Activated CD4-positive, alpha-beta T cell treated with anti-CD3 and anti-CD28 coated beads, Interleukin-2, amount 50 U/mL, for 16 hours (primary cell): ENCODE data around the gene FERMT1.
A peak's percentile ranks its signal among the peaks of the same experiment; 100 is the strongest.
"Not testable (repeated sequence)": the region's sequence is repeated elsewhere in the genome, so short reads cannot be mapped to it uniquely, and the experiment has no call there.

Experiments
- DNase-seq: peaks from one replicate; pipeline ENCODE4 v3.0.0-alpha.2; 2020

The FERMT1 gene

GRCh38 chr20:6115221-6115895 is 7.5 kb downstream of the FERMT1 start:
- no peak for DNase-seq

DNA sequence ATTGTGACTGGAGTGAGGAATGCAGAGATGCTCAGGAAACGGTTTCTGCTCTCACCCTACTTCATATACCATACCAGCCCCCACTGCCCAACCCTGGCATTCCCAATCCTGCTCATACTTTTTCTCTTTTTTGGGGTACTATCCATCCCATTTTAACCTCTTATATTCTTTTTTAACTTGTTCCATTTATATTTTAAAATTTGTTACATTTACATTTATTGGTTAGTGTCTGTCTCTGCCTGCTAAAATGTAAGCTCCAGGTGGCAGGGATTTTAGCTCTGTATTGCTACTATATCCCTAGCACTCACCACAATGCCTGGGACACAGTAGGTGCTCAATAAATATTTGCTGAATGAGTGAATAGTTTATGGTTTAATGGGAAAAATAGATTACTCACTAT is 8.1 kb downstream of the FERMT1 start:
- DNase-seq = no peak

DNA sequence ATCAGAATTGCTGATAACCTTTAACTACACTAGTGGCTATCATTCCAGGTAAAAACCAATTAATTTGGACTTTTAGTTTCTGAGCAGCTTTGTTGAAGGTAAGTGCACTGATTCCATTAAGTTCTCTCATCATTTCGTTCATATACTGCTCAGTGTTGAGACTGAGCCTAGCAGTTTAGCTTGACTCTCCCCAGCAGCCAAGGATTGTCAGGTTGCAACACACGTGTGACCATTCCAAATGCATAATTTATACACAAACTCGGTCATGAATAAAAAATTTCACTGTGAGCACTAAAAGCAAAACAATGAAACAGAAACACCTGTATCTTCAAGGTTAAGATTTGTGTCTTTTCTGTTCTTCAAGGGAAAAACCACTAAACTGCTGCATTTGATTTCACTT is 8.9 kb downstream of the FERMT1 start:
- DNase-seq = no peak

DNA sequence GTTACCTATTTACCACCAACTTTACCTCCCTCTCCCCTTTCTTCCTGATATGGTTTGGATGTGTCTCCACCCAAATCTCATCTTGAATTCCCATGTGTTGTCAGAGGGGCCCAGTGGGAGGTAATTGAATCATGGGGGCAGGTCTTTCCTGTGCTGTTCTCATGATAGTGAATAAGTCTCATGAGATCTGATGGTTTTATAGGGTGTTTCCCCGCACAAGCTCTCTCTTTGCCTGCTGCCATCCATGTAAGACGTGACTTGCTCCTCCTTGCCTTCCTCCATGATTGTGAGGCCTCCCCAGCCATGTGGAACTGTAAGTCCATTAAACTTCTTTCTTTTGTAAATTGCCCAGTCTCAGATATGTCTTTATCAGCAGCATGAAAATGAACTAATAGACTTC is 9.9 kb downstream of the FERMT1 start:
- not testable (repeated sequence) for DNase-seq

DNA sequence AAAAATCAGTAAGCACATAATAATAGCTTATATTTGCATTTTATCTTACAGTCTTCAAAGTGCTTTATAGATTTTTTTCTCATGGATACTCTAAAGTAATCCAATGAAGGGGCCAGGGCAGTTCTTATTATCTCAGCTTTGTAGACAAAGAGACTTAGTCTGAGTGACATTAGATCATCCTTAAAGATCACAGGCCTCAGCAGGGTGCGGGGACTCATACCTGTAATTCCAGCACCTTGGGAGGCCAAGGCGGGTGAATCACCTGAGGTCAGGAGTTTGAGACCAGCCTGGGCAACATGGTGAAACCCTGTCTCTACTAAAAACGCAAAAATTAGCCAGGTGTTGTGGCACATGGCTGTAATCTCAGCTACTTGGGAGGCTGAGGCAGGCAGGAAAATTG is 14.5 kb downstream of the FERMT1 start:
- DNase-seq = no peak

DNA sequence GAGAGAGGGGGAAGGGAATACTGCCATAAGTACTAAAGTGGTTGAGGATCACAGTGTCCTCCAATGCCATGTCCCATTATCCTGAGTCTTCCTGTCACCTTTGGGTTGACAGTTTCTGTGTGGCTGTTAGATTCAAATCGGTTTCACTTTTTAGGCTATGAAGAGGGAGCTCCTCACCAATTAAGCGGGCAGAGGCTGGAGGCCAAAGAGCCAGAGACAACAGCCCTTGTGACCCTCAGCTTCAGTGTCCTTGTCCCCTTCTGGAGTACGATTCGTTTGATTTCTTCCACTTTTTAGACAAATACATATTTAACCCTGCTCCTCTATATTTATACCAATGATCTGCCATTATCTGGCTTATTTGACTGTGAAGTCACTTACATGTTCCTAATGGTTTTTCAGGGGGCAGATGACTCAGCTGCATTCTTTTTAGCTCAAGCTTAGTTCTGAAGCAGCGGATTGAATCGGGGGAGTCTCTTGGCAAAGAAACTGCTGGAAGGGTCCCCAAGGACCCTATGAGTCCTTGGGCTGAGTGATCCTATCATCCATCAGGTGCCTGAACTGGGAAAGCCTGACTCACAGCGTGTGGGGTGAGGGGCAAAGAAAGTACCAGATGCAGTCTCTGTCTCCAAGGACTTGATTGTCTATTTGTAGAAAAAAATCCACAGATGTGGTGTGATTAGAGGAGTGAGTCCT is 18.2 kb downstream of the FERMT1 start:
- no peak for DNase-seq

GRCh38 chr20:6103301-6103700 is 19.5 kb downstream of the FERMT1 start:
- DNase-seq = no peak

- DNase-seq = no peak
Measured at GRCh38 chr20:6101346-6101745, 21.5 kb downstream of the FERMT1 start.

GRCh38 chr20:6100246-6100645 is 22.6 kb downstream of the FERMT1 start:
- no peak for DNase-seq

GRCh38 chr20:6099819-6100218 is 23.0 kb downstream of the FERMT1 start:
- no peak for DNase-seq

GRCh38 chr20:6095409-6095808 is 27.4 kb downstream of the FERMT1 start:
- no peak for DNase-seq

DNA sequence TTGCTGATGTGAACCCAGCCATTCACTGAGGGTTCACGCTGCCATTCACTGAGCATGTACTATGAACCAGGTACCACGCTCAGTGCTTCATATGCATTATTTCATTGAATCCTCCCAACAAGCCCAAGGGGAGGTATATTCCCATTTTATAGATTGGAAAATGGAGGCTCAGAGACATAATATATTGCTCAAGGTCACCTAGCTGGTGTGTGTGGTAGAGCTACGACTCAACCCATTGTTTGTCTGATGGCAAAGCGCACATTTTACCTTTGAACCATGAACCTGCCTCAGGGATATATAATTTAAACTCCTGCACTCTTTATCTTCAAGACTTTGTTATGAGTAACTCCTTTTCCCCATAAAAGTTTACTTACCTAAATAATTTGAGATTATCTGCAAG is 28.3 kb downstream of the FERMT1 start:
- no peak for DNase-seq

DNA sequence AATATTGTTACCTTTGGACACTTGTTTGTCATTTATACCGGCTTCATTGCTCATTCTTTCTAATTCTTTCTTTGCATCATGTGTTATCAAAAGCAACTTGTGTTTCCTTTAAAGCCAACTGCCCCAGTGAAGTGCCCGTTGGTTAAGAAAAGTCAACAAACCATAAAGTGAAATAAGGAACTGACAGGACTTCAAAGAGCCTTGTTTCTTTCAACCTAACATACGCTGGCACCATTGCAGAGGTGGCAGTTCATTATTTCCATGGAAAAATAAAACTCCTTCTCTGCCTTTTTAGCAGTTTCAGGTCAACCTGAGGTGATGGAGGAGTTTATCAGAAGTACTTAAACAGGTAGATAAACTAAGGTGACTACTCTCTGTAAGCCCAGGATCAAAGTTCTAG is 28.8 kb downstream of the FERMT1 start:
- DNase-seq = no peak

DNA sequence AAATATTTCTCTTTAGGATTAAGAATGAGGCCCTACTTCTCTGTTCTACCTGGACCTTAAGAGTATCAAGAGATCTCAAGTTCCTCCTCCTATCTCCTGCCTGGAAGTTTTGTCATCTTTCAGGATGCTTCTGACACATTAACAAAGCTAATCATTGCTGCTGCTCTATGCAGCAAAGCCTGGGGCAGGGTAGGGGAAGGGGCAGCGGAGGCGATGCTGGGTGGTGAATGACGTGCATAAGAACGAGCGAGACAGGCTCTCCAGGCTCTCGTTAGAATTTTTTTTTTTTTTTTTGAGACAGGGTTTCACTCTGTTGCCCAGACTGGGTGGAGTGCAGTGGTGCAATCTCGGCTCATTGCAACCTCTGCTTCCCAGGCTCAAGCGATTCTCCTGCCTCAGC is 31.2 kb downstream of the FERMT1 start:
- DNase-seq = no peak

- no peak for DNase-seq
Measured at GRCh38 chr20:6086868-6087267, 36.0 kb downstream of the FERMT1 start.

DNA sequence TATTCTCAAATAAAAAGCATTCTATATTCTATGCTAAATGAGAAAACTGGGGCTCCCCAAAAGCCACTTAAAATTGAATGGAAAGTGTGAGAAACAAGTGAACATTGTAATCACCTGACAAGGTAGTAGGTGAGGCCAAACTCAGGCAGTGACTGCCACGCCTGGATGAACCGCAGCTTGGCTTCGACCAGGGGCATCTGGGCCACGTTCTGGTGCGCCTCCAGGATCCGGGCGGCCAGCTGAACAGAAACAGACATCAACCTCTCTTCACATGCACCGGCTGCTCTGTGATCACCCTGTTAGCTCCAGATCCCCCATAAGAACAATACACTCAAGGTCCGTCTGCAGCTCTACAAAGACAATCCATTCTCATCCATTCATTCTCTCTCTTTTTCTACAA is 38.9 kb downstream of the FERMT1 start:
- DNase-seq = no peak

DNA sequence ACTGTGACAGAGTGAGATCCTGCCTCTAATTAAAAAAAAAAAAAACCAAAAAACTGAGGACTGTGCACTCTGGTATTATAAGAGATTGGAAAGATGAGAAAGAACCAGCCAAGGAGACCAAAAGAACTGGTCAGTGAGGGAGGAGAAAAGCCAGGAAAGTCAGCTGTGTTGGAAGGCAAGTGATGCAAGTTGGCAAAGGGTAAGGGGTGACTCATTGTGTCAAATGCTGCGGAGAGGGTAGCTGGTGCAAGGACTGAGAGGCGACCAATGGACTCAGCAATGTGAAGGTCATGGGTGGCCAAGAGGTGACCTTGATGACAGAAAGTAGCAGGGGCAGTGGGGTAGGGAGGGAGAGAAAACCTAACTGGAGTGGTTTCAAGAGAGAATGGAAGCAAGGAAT is 41.6 kb downstream of the FERMT1 start:
- no peak for DNase-seq

GRCh38 chr20:6079016-6079415 is 43.8 kb downstream of the FERMT1 start:
- DNase-seq = no peak

GRCh38 chr20:6075428-6076219 is 47.2 kb downstream of the FERMT1 start:
- no peak for DNase-seq

DNA sequence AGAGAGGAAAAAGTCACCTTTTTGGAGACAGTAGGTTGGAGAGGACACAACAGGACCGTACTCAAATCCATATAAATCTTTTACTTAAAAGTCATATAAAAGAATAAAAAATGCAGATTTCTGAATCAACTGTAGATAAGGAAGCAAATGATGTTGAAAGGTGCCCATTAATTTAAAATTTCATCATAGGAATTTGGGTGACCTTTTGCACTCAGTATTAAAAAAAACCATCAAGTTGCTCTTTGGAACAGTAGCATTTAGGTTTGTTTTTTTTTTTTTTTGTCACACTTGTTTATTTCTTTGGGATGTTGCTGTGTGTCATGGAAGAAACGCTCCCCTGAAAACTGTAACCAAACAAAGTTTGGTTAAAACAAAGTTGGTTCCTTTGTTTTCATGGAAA is 48.0 kb downstream of the FERMT1 start:
- DNase-seq = no peak

GRCh38 chr20:6074145-6074561 is 48.7 kb downstream of the FERMT1 start:
- DNase-seq = peak; percentile 2

DNA sequence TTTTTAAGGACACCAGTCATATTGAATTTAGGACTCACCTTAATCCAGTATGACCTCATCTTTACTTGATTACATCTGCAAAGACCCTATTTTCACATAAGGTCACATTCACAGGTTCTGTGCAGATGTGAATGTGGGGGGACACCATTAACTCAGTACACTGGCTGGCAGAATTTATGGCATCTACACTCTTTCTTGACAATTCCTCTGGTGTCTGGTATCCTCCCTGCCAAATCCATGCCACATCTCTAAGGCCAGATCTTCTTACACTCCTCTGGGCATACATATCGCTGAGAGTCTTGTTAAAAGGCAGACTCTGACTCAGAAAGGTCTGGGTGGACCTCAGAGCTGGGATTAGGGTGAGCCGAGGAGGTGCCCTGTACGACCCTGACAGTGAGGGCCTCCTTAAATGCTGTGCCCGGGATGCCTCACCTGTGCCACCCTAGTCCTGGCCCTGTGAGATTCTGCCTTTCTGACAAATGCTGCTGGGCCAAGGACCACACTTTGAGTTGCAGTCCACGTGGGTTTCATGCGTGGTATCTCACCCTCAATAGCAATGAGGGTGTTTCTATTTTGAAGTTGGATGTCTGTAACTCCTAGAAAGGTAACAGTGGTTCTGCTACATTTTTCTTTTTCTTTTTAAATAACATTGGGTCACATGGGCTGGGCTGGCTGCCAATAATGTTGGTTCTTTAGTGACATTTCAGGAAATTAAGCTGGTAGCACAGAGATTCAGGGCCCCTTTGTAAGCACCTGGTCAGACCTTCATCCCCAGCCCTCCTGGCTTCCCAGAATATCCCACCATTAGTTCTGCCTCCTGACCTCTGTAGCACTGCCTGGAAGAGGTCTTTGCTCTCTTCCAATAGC is 51.8 kb downstream of the FERMT1 start:
- no peak for DNase-seq

GRCh38 chr20:6069669-6070068 is 53.2 kb downstream of the FERMT1 start:
- DNase-seq = no peak
